Stimulated activated CD4-positive, alpha-beta T cell treated with anti-CD3 and anti-CD28 coated beads, Interleukin-1b, Interleukin-23, amount 100 ng/mL, for 48 hours (primary cell): ENCODE measurements around the gene BTF3L4.
A peak's percentile ranks its signal among the peaks of the same experiment; 100 is the strongest.
"Not testable (repeated sequence)": the region's sequence is repeated elsewhere in the genome, so short reads cannot be mapped to it uniquely, and the experiment has no call there.

ENCODE experiments used
- DNase-seq: peaks from one replicate; pipeline ENCODE4 v3.0.0-alpha.2; 2020

The BTF3L4 gene

GRCh38 chr1:52056163-52056936 lies at the start of gene BTF3L4:
BTF3L4 (plus strand) TSS chr1:52056295; CDS start chr1:52059848, 3,553 bp downstream.
- peak; percentile 96 for DNase-seq

GRCh38 chr1:52007215-52008002 lies 48.7 kb upstream of the BTF3L4 start:
- no peak for DNase-seq

- DNase-seq, result no peak
Measured at GRCh38 chr1:52008071-52008809, 47.9 kb upstream of the BTF3L4 start.

- no peak for DNase-seq
Measured at GRCh38 chr1:52022133-52022532, 34.0 kb upstream of the BTF3L4 start.

GRCh38 chr1:52026278-52026677 lies 29.8 kb upstream of the BTF3L4 start:
- no peak for DNase-seq

- DNase-seq, result no peak
Measured at GRCh38 chr1:52028328-52028727, 27.8 kb upstream of the BTF3L4 start.

GRCh38 chr1:52028839-52029238 lies 27.3 kb upstream of the BTF3L4 start:
- not testable (repeated sequence) for DNase-seq

GRCh38 chr1:52032124-52032784 lies 23.8 kb upstream of the BTF3L4 start:
- DNase-seq, result no peak

- DNase-seq, result peak; percentile 7
Measured at GRCh38 chr1:52032785-52033131, 23.3 kb upstream of the BTF3L4 start.

GRCh38 chr1:52033190-52034049 lies 22.7 kb upstream of the BTF3L4 start, which contains the start of gene KTI12:
KTI12 (minus strand) TSS chr1:52033810; CDS start chr1:52033761, 49 bp downstream.
- peak; percentile 89 for DNase-seq

GRCh38 chr1:52034050-52034384 lies 22.1 kb upstream of the BTF3L4 start:
- DNase-seq, result no peak

- DNase-seq, result no peak
Measured at GRCh38 chr1:52037402-52037814, 18.7 kb upstream of the BTF3L4 start.

- DNase-seq, result no peak
Measured at GRCh38 chr1:52037909-52038308, 18.2 kb upstream of the BTF3L4 start.

- no peak for DNase-seq
Measured at GRCh38 chr1:52041551-52042185, 14.4 kb upstream of the BTF3L4 start.

- DNase-seq, result no peak
Measured at GRCh38 chr1:52045236-52045635, 10.9 kb upstream of the BTF3L4 start.

GRCh38 chr1:52045666-52046195 lies 10.4 kb upstream of the BTF3L4 start:
- not testable (repeated sequence) for DNase-seq

- DNase-seq, result not testable (repeated sequence)
Measured at GRCh38 chr1:52049337-52049736, 6.8 kb upstream of the BTF3L4 start.

- DNase-seq, result no peak
Measured at GRCh38 chr1:52053862-52054261, 2.2 kb upstream of the BTF3L4 start.

- no peak for DNase-seq
Measured at GRCh38 chr1:52054496-52055065, 1.5 kb upstream of the BTF3L4 start.

GRCh38 chr1:52055066-52055865 lies 829 bp upstream of the BTF3L4 start, which contains the start of gene TXNDC12:
TXNDC12 (minus strand) TSS chr1:52055191; CDS start chr1:52055096, 95 bp downstream.
- DNase-seq, result peak; percentile 68
